Amygdala (tissue), 56 donors: Measurements from ENCODE around the gene SLC23A1.

Source experiments
- DNase-seq, 56 donors: peaks; one replicate each; lab custom pipeline; 2025; lab: John Stamatoyannopoulos, UW

Gene SLC23A1

GRCh38 chr5:139408191-139408590, 25.1 kb upstream of the SLC23A1 start:
- DNase-seq, result no peak

- no peak for DNase-seq
Measured at GRCh38 chr5:139407517-139407916, 24.4 kb upstream of the SLC23A1 start.

GRCh38 chr5:139406963-139407362, 23.9 kb upstream of the SLC23A1 start:
- DNase-seq, result no peak

GRCh38 chr5:139404484-139404840, 21.4 kb upstream of the SLC23A1 start:
- DNase-seq, result no peak

GRCh38 chr5:139403787-139404483, 20.8 kb upstream of the SLC23A1 start, which contains the start of gene SPATA24:
Gene SPATA24 (minus strand): TSS chr5:139404089. CDS start chr5:139404060, 29 bp downstream.
- peak; percentile 77 to 99 (median 96) for DNase-seq

- no peak for DNase-seq
Measured at GRCh38 chr5:139403418-139403786, 20.3 kb upstream of the SLC23A1 start.

GRCh38 chr5:139402561-139403158, 19.6 kb upstream of the SLC23A1 start:
- DNase-seq, result no peak

- DNase-seq, result no peak
Measured at GRCh38 chr5:139401546-139401945, 18.4 kb upstream of the SLC23A1 start.

GRCh38 chr5:139399501-139400121, 16.5 kb upstream of the SLC23A1 start:
- no peak for DNase-seq

- no peak for DNase-seq
Measured at GRCh38 chr5:139397921-139398320, 14.8 kb upstream of the SLC23A1 start.

- no peak for DNase-seq
Measured at GRCh38 chr5:139396691-139397090, 13.6 kb upstream of the SLC23A1 start.

GRCh38 chr5:139395844-139396640, 12.9 kb upstream of the SLC23A1 start:
- no peak for DNase-seq

- peak in 2 of 56 donors; percentile 15 to 35 for DNase-seq
Measured at GRCh38 chr5:139394654-139395566, 11.8 kb upstream of the SLC23A1 start, which contains the start of gene PROB1. Gene PROB1 (minus strand): TSS chr5:139395104. CDS start chr5:139395081, 23 bp downstream.

GRCh38 chr5:139394123-139394653, 11.1 kb upstream of the SLC23A1 start:
- peak in 8 of 56 donors; percentile 12 to 47 (median 25) for DNase-seq

GRCh38 chr5:139393497-139394122, 10.5 kb upstream of the SLC23A1 start:
- no peak for DNase-seq

- peak in 2 of 56 donors; percentile 14 to 17 for DNase-seq
Measured at GRCh38 chr5:139392678-139393496, 9.8 kb upstream of the SLC23A1 start.

GRCh38 chr5:139392324-139392677, 9.2 kb upstream of the SLC23A1 start:
- no peak for DNase-seq
